Measurements from ENCODE around the gene GP1BB.
A peak's percentile ranks its signal among the peaks of the same experiment; 100 is the strongest.

The GP1BB gene

GRCh38 chr22:19756288-19757128 lies 33.2 kb downstream of the GP1BB start:
- peak; percentile 28 for DNase-seq

DNA sequence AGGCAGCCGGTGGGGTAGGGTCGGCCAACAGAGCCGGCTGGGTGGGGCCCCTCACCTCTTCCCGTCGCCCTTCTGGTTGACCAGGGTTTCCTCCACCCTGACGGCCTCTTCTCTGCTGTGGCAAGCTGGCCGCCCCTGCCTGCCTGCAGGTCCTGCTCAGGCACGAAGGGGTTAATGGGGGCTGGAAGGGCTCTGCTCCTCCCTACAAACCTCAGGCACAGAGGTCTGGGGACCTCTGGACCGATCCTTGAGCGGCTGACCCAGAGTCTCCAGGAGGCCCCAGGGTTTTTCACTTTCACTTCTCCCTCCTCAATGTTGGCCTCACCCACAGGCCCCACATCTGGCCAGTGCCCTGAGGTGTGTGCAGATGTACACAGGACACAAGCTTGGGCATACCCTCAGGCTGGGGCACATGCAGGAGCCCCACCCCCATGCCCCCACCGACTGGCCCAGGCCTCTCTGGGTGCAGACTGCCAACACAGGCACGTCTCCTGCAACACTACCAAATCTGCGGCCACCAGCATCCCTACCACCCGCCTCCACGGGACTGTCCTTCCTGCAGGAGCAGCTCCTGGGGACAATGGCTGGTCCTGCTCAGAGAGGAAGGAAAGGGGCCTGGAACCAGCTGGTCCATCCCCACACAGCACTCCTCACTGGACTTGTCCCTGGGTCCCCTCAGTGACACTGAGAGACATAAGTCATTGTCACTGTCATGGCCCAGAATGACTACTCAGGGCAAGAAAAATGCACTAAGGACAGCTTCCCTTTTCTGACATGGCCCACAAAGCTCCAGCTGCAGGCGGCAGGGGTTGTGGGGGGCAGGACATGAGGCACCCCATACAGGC lies 34.0 kb downstream of the GP1BB start:
- DNase-seq: no peak

DNA sequence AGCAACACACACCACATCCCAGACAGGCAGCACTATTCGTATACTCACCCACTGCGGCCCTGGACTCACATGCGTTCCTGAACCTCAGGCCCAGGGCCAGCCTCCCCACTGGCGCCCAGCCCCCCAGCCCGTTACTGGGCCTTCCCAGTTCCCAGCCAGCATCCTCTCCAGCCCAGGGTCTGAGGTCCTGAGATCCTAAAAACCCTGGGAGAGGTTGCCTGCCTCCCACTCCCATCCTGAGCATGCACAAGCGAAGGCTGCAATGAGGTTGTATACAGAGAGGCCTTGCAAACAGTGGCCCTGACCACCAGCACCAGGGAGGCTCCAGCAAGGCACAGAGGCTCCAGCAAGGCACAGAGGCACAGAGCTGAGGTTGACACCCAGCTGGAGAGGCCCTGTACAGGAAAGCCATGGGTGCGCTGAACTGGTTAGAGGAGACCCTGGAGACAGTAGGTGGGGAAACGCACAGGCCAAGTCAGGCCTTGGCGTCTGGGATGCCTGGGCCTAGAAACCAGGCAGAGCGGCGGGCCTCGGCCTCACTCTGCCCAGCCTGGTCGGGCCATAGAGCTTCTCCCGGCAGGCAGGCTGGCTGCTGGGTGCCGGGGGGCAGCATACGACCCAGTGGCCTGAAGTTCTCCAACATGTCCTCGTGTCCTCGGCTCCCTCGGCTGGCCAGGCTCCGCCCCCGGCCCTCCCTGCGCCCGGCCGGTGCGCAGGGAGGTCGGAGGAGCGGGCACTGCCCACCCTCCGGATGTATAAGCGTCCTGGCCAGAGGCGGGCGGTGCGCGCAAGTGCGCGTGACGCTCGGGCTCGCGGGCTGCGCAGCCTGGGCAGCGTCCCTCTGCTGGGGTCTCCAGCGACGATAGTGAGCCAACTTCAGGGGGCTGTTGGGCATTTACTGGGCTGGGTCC lies 34.9 kb downstream of the GP1BB start:
- DNase-seq: no peak

DNA sequence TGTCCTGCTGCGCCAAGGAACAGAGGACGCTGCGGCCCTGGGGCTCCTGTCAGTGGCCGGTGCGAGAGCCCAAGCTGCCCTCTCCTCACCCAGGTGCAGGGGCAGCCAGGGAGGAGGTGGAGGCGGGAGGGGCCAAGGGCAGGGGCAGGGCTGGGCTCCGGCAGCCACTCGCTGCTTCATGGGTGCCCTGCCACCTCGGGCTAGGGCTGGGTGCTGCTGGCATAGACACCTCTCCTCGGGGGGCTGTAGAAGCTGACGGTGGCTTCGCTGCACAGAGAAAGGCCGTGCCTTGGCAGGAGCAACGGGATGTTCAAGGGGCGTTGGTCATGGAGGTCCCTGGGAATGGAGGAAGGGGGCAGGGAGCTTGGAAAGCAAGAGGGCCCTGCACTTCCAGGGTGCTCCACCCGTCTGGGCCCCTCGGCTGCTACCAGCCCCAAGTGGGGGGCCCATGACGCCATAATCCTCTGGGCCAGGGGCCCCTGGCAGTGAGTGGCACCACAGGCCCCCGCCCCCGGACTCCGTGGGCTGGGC lies 35.6 kb downstream of the GP1BB start:
- DNase-seq: no peak

DNA sequence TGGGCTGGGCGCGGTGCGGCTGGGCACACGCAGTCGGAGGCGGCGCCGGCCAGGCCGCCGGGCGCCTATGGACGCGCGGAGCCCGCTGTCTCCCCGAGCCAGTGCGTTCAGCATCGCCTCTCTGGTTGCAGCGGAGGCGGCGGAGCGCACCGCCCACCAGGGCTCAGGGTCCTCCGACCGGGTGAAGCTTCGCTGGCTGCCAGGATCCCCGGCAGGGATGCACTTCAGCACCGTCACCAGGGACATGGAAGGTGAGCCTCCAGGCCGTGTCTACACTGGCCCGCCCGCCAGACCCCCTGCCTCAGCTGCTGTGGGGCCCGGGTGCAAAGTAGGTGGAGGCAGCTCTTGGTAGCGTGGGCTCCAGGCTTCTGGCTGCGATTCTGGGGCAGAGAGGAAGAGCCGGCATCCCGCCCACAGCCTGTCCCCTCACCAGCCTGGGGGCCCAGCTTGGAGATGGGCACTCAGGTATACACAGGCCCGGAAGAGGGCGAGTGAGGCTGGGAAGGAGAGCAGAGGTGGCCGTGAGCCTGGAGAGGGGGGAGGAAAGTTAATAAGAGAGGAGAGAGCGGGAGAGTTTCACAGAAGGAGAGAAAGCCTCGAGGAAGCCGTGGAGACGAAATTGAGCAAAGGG lies 36.2 kb downstream of the GP1BB start:
- DNase-seq: no peak

DNA sequence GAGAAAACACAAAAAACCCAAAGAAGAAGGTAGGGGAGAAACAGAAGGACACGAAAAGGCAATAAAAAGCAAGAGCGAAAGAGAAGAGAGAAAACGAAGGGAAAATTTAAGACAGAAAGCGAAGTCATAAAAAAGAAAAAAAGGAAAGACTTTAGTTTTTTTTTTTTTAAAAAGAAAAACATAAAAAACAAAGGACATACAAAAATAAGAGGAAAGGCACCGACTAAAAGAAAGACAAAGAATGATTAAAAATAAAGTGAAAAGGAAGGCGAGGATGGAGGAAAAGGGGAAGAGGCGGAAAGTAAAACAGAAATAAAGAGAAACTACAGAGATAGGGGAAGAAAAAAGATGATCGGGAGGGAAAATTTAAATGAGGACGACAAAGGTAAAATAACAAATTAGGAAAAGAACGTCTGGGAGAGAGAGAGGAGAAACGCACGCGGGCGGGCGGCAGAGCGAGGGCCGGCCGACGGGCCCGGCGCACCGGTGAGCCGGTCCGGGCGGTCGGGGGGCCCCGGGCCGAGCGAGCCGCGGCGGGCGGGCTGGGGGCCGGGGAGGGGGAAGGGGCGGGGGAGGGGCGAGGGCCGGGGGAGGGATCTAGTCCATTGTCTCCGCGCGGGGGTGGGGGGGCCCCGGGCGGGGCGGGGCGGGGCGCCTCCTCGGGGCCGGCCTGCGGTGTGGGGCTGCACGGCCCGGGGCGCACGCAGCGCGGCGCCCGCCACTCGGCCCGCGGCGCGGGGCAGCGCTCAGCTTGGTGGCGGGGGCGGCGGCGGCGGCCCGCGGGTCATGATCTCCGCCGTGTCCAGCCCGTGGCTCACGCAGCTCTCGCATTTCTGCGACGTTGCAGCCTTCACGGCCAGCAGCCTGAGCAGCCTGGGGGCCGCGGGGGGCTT lies 37.0 kb downstream of the GP1BB start, which contains the start of gene TBX1:
TSS of gene TBX1 (plus strand) at position 721 of the 893 bp plus-strand sequence. CDS start at position 787, 66 bp downstream.
- no peak for DNase-seq

- DNase-seq: no peak
Observed at GRCh38 chr22:19760951-19761724, 37.8 kb downstream of the GP1BB start.

GRCh38 chr22:19761725-19762567 lies 38.6 kb downstream of the GP1BB start:
- DNase-seq: no peak

- DNase-seq: no peak
Observed at GRCh38 chr22:19762568-19763457, 39.5 kb downstream of the GP1BB start.

DNA sequence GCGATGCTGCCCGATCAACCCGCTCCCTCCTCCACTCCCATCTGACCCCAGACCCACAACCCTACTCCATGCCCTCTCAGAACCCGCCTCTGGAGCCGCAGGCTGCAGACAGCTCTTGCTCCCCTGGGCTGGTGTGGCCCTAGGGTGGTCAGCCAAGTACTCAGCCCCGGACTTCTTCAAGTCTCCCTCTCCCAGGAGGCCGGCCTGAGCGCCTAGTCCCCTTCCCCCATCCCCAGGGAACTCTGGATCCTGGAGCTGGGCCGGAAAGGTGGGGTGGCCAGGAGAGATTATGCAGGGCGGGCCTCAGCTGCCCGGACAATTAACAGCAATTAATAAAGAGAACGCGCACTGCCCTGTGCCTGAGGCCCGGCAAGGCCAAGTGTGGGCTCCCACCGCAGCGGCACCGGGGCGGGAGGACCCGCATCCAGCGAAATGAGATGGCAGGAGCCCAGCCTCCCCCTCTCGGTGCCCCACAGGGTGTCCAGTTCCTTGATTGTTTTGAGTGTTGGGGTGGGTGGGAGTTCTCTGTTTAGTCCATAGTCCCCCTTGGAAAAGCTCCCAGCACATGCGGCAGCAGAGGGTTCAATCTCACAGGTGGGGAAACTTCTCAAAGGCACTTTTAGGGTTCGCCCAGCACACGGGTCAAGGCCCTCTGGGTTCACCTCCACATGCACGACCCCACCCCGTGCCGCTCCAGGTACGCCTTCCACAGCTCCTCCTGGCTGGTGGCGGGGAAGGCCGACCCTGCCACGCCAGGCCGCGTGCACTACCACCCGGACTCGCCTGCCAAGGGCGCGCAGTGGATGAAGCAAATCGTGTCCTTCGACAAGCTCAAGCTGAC lies 40.3 kb downstream of the GP1BB start:
- no peak for DNase-seq

DNA sequence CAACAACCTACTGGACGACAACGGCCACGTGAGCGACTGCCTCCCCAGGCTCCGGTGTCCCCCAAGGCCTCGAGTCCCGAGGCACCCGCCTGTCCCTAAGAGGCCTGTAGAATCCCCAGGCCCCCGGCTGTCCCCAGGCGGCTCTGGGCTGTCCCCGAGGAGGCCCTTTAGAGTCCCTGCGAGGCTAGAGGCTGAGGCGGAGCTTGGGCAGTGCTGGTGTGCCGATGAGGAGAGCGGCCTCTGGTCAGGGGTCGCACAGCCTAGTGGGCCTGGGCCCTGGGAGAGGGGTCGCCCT lies 40.9 kb downstream of the GP1BB start:
- no peak for DNase-seq

DNA sequence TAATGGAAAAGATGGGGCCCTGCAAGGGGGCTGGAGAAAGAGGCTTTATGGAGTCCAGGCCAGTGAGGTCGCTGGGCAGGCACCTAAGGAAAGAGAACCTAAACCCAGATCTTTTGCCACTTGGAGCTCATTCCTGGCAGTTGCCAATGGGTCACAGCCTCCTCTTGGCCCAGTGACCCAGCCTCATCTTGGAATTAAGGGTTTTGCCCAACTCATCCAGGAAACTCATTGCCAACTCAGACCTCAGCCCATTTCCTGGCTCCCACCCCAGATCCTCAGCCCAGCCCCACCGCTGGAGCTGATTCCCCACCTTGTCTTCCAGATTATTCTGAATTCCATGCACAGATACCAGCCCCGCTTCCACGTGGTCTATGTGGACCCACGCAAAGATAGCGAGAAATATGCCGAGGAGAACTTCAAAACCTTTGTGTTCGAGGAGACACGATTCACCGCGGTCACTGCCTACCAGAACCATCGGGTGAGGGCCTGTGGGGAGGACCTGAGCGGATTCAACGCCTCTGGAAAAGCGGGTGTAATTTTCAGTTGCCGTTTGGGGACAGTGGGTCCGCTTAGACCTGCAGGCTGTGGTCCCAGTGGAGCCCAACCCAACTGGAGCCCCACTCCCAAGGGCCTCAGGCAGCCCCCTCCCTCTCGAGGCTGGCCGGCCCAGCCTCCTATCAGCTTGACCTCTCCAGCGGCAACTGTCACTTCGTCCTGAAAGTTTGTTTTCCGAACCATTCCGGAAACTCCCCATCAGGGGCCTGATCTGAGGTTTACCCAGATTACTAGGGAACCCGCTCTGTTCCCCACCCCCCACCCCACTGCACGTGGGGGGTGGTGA lies 41.5 kb downstream of the GP1BB start:
- no peak for DNase-seq

DNA sequence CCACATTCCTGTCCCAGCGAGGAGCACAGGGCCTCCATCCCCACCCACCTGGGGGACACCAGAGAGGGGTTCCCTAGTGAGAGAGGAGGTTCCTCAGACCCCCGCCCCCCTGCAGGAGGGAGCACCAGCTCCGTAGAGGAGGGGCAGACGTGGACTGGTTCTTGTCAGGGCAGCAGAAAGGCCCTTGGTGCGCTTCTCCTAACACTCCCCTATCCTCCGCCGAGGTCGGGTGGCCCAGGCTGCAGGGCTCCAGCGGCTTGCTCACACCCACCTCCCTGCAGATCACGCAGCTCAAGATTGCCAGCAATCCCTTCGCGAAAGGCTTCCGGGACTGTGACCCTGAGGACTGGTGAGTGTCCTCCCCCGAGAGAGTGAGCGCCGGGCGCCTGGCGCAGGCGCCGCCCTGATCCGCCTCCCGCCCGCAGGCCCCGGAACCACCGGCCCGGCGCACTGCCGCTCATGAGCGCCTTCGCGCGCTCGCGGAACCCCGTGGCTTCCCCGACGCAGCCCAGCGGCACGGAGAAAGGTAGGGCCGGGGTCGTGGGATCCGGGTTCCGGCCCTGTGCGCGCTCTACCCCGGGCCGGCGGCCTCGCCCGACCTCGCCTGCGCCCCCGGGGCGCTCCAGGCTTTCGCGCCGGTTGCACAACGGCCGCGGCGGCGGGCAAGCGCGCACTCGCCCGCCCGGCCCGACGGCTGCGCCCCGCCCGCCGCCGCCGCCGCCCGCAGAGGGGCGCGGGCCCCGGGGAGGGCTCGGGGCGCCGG lies 42.3 kb downstream of the GP1BB start:
- no peak for DNase-seq

- no peak for DNase-seq
Observed at GRCh38 chr22:19766240-19766510, 42.8 kb downstream of the GP1BB start.

DNA sequence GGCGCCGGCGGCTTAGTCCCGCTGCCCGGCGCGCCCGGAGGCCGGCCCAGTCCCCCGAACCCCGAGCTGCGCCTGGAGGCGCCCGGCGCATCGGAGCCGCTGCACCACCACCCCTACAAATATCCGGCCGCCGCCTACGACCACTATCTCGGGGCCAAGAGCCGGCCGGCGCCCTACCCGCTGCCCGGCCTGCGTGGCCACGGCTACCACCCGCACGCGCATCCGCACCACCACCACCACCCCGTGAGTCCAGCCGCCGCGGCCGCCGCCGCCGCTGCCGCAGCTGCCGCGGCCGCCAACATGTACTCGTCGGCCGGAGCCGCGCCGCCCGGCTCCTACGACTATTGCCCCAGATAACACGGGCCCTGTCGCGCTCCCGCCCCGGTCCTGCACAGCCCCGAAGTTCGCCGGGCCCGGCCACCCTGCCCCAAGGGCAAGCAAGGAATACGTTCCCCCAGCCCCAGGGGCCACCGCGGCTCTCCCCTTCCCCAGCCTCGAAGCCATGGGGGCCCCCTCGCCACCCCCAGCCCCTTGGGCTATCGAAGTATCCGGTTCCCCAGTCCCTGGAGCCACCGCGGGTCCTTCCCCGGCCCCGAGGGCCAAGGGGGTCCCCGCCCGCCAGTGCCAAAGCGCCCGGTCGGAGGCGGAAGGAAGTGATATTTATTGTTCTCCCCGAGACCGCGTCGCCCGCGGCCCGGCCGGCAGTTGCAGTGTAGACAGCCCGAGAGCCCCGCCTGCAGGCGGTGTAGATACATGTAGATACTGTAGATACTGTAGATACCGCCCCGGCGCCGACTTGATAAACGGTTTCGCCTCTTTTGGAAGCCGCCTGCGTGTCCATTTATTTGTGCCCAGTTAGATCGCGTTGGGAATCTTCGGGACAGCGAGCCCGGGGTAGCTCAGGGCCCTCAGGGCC lies 43.4 kb downstream of the GP1BB start:
- DNase-seq: no peak
